ENCODE measurements around the gene PNMA6A.

DNA sequence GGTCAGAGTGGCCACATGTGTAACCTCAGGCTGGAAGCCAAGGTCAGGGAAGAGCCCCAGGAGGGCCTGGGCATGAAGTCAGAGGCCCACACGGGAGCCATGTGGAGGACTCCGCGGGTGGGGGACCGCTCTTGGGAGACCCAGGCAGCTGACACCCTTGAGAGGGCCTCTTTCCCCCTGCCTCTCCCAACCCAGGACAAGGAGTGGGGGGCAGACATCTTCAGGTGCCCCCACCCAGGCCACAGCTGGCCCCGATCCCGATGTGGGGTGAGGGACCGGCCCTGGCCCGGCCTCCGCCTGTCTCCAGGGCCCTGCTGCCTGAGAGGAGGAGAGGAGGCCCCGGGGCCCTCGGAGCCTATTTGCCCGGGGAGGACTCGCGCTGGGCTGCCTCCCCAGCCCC is 3.1 kb downstream of the PNMA6A start:
- TF ChIP-seq BRCA1 (IDR thresholded peaks at IDR 0.05; ENCODE audit: low read depth, low read length) (no peak), POLR2AphosphoS5 (IDR thresholded peaks at IDR 0.05; ENCODE audit: low read length) (no peak), LARP7 (IDR thresholded peaks at IDR 0.05) (no peak), ETV6 (conservative IDR thresholded peaks at IDR 0.05 in 1 of 2, IDR thresholded peaks at IDR 0.05 in 1 of 2; ENCODE audit: borderline replicate concordance in 1 of 2, low read depth in 1 of 2) (no peak), CBFB (IDR thresholded peaks at IDR 0.05; ENCODE audit: low read depth) (no peak), JUND (IDR thresholded peaks at IDR 0.05; ENCODE audit: low read depth, low read length) (no peak), TAF1 (IDR thresholded peaks at IDR 0.05; ENCODE audit: borderline replicate concordance, low read depth, low read length) (no peak)
- TF ChIP-seq, protein P1, sequence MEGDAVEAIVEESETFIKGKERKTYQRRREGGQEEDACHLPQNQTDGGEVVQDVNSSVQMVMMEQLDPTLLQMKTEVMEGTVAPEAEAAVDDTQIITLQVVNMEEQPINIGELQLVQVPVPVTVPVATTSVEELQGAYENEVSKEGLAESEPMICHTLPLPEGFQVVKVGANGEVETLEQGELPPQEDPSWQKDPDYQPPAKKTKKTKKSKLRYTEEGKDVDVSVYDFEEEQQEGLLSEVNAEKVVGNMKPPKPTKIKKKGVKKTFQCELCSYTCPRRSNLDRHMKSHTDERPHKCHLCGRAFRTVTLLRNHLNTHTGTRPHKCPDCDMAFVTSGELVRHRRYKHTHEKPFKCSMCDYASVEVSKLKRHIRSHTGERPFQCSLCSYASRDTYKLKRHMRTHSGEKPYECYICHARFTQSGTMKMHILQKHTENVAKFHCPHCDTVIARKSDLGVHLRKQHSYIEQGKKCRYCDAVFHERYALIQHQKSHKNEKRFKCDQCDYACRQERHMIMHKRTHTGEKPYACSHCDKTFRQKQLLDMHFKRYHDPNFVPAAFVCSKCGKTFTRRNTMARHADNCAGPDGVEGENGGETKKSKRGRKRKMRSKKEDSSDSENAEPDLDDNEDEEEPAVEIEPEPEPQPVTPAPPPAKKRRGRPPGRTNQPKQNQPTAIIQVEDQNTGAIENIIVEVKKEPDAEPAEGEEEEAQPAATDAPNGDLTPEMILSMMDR (IDR thresholded peaks at IDR 0.05 in 2 of 3, conservative IDR thresholded peaks at IDR 0.05 in 1 of 3; ENCODE audit: control insufficient read depth in 2 of 3, extremely low read depth in 1 of 3, insufficient read depth in 1 of 3, low read depth in 3 of 3, low read length in 3 of 3) = no peak
- TF ChIP-seq, protein P2, sequence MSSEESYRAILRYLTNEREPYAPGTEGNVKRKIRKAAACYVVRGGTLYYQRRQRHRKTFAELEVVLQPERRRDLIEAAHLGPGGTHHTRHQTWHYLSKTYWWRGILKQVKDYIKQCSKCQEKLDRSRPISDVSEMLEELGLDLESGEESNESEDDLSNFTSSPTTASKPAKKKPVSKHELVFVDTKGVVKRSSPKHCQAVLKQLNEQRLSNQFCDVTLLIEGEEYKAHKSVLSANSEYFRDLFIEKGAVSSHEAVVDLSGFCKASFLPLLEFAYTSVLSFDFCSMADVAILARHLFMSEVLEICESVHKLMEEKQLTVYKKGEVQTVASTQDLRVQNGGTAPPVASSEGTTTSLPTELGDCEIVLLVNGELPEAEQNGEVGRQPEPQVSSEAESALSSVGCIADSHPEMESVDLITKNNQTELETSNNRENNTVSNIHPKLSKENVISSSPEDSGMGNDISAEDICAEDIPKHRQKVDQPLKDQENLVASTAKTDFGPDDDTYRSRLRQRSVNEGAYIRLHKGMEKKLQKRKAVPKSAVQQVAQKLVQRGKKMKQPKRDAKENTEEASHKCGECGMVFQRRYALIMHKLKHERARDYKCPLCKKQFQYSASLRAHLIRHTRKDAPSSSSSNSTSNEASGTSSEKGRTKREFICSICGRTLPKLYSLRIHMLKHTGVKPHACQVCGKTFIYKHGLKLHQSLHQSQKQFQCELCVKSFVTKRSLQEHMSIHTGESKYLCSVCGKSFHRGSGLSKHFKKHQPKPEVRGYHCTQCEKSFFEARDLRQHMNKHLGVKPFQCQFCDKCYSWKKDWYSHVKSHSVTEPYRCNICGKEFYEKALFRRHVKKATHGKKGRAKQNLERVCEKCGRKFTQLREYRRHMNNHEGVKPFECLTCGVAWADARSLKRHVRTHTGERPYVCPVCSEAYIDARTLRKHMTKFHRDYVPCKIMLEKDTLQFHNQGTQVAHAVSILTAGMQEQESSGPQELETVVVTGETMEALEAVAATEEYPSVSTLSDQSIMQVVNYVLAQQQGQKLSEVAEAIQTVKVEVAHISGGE (CRISPR knock-in tag; IDR thresholded peaks at IDR 0.05) = no peak
- TF ChIP-seq, protein P3, sequence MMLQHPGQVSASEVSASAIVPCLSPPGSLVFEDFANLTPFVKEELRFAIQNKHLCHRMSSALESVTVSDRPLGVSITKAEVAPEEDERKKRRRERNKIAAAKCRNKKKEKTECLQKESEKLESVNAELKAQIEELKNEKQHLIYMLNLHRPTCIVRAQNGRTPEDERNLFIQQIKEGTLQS (IDR thresholded peaks at IDR 0.05; ENCODE audit: borderline replicate concordance, extremely low read depth, low read depth, low read length) = no peak

Data from GM12878 (cell line).